BLaER1 treated with 17β-estradiol and CSF1 and Interleukin-3, amounts not matched to agents 10 nM and 100 nM (cell line): Measurements from ENCODE around the gene UBAC1.
A peak's percentile ranks its signal among the peaks of the same experiment; 100 is the strongest.

Experiments used
- H3K27ac ChIP-seq, 11 experiments: shearing (Covaris generic); formaldehyde crosslinking; 2 replicates each; pipeline ENCODE4 v1.8.1; 2022
- H3K27me3 ChIP-seq, 11 experiments: shearing (Covaris generic); formaldehyde crosslinking; 2 replicates each; pipeline ENCODE4 v1.8.1; 2022
- H3K36me3 ChIP-seq, 11 experiments: shearing (Covaris generic); formaldehyde crosslinking; 2 replicates each; pipeline ENCODE4 v1.8.1; 2022
- H3K4me1 ChIP-seq, 10 experiments: shearing (Covaris generic); formaldehyde crosslinking; 2 replicates each; pipeline ENCODE4 v1.8.1; 2022
- H3K4me2 ChIP-seq, 11 experiments: shearing (Covaris generic); formaldehyde crosslinking; 2 replicates each; pipeline ENCODE4 v1.8.1; 2022
- H3K4me3 ChIP-seq, 10 experiments: shearing (Covaris generic); formaldehyde crosslinking; 2 replicates each; pipeline ENCODE4 v1.8.1; 2022
- H3K9ac ChIP-seq, 11 experiments: shearing (Covaris generic); formaldehyde crosslinking; 2 replicates each; pipeline ENCODE4 v1.8.1; 2022
- H3K9me3 ChIP-seq, 11 experiments: shearing (Covaris generic); formaldehyde crosslinking; replicated peaks in 1 of 11; 2 replicates each; pipeline ENCODE4 v1.8.1; 2022
- H4K20me1 ChIP-seq, 11 experiments: shearing (Covaris generic); formaldehyde crosslinking; 2 replicates each; pipeline ENCODE4 v1.8.1; 2022
- Cebpa-rat ChIP-seq, 11 experiments: shearing (Covaris generic); IDR thresholded peaks; 2 replicates each; pipeline ENCODE4 v1.8.1; 2022

The UBAC1 gene

GRCh38 chr9:135976944-135977343 lies 15.8 kb upstream of the UBAC1 start:
- no peak for TF ChIP-seq Cebpa-rat (IDR thresholded peaks at IDR 0.05)
- peak overlapping the region in 2 of 11 experiments; percentile 16 to 20; a peak in 1 of 22 replicates for H3K9ac ChIP-seq

DNA sequence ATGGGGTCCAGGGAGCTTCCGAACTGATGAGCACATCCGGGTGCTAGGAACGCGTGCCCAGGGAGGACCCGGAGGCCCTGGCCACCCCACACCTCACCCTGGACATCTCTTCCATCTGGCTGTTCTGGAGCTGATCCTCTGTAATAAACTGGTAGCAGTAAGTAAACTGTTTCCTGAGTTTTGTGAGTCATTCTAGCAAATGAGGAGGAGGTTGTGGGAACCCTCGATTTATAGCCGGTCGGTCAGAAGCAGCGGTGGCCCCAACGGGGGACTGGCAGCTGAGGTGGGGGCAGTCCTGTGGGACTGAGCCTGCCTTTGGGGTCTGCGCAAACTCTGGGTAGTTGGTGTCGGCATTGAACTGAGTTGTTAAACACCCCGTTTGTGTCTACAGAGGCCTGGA lies 15.4 kb upstream of the UBAC1 start:
- no peaks in the 10 kb centered on the region for H3K36me3 ChIP-seq
- no peak overlapping the region for H3K27ac ChIP-seq
- peak overlapping the region in 2 of 11 experiments; percentile 16 to 20; a peak in 1 of 22 replicates for H3K9ac ChIP-seq

More at GRCh38 chr9:135976944-135977343, 15.8 kb upstream of the UBAC1 start:
- H3K4me2 ChIP-seq: peak overlapping the region; percentile 40 to 75 (median 62)
- H3K27me3 ChIP-seq: no peaks in the 10 kb centered on the region
- H3K36me3 ChIP-seq: no peaks in the 10 kb centered on the region
- H3K9me3 ChIP-seq: no peaks in the 10 kb centered on the region
- H3K27ac ChIP-seq: no peak overlapping the region
- H3K4me1 ChIP-seq: peaks cover 48 to 77% (median 69%) of the 10 kb centered on the region in 10 experiments
- H3K4me3 ChIP-seq: no peak overlapping the region
- peaks cover 0 to 5% (median 0%) of the 10 kb centered on the region in 11 experiments; a peak in 2 of 22 replicates for H4K20me1 ChIP-seq

DNA sequence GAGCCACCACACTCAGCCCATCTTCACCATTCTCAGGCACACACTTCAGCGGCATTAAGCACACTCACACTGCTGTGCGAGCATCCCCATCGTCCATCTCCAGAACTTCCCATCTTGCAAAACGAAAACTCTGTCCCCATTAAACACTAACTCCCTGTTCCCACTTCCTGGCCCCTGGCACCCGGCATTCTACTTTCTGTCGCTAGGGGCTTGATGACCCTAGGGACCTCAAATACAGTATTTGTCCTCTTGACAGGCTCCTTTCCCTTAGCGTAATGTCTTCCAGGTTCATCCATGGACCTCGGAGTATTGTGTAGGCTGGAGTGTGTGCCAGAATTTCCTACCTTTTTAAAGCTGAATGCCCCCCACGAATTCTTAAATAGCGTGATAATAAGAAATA lies 14.7 kb upstream of the UBAC1 start:
- no peaks in the 10 kb centered on the region for H3K36me3 ChIP-seq
- no peaks in the 10 kb centered on the region for H3K27me3 ChIP-seq
- no peak overlapping the region for H3K9ac ChIP-seq
- no peak overlapping the region for H3K27ac ChIP-seq
- H3K4me3 ChIP-seq: no peak overlapping the region
- TF ChIP-seq Cebpa-rat (IDR thresholded peaks at IDR 0.05): no peak
- H3K4me1 ChIP-seq: peaks cover 48 to 72% (median 65%) of the 10 kb centered on the region in 10 experiments
- no peaks in the 10 kb centered on the region for H3K9me3 ChIP-seq
- H3K4me2 ChIP-seq: peak overlapping the region in 4 of 11 experiments; percentile 40 to 62 (median 62); a peak in 5 of 22 replicates
- peaks cover 0 to 5% (median 0%) of the 10 kb centered on the region in 11 experiments; a peak in 2 of 22 replicates for H4K20me1 ChIP-seq

More for the DNA sequence above, 15.4 kb upstream of the UBAC1 start:
- peaks cover 0 to 5% (median 0%) of the 10 kb centered on the region in 11 experiments; a peak in 2 of 22 replicates for H4K20me1 ChIP-seq
- H3K4me1 ChIP-seq: peaks cover 48 to 77% (median 69%) of the 10 kb centered on the region in 10 experiments
- H3K4me2 ChIP-seq: peak overlapping the region; percentile 40 to 75 (median 62)
- no peaks in the 10 kb centered on the region for H3K9me3 ChIP-seq
- no peak for TF ChIP-seq Cebpa-rat (IDR thresholded peaks at IDR 0.05)
- no peak overlapping the region for H3K4me3 ChIP-seq
- no peaks in the 10 kb centered on the region for H3K27me3 ChIP-seq

DNA sequence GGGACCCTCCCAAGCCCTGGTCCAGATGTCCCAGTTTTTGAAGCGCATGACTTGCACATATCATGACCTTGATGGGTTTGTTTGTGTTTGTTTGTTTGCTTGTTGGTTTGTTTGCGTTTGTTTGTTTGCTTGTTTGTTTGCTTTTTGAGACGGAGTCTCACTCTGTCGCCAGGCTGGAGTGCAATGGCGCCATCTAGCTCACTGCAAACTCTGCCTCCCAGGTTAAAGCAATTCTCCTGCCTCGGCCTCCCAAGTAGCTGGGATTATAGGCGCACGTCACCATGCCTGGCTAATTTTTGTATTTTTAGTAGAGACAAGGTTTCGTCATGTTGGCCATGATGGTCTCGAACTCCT lies 13.0 kb upstream of the UBAC1 start:
- Histone ChIP-seq H3K4me3 (no peak overlapping the region), H3K9ac (0 out of 22 replicates have a peak overlapping the region, but pooled peaks of 1 of the 11 experiments have one; percentile 19), H4K20me1 (peaks cover 0 to 5% (median 0%) of the 10 kb centered on the region in 11 experiments; a peak in 2 of 22 replicates), H3K36me3 (no peaks in the 10 kb centered on the region), H3K27me3 (no peaks in the 10 kb centered on the region; a peak in 1 of 22 replicates), H3K4me2 (peak overlapping the region; percentile 54 to 86 (median 74)), H3K9me3 (no peaks in the 10 kb centered on the region), H3K4me1 (peaks cover 52 to 67% (median 57%) of the 10 kb centered on the region in 10 experiments), H3K27ac (no peak overlapping the region)
- no peak for TF ChIP-seq Cebpa-rat (IDR thresholded peaks at IDR 0.05)

DNA sequence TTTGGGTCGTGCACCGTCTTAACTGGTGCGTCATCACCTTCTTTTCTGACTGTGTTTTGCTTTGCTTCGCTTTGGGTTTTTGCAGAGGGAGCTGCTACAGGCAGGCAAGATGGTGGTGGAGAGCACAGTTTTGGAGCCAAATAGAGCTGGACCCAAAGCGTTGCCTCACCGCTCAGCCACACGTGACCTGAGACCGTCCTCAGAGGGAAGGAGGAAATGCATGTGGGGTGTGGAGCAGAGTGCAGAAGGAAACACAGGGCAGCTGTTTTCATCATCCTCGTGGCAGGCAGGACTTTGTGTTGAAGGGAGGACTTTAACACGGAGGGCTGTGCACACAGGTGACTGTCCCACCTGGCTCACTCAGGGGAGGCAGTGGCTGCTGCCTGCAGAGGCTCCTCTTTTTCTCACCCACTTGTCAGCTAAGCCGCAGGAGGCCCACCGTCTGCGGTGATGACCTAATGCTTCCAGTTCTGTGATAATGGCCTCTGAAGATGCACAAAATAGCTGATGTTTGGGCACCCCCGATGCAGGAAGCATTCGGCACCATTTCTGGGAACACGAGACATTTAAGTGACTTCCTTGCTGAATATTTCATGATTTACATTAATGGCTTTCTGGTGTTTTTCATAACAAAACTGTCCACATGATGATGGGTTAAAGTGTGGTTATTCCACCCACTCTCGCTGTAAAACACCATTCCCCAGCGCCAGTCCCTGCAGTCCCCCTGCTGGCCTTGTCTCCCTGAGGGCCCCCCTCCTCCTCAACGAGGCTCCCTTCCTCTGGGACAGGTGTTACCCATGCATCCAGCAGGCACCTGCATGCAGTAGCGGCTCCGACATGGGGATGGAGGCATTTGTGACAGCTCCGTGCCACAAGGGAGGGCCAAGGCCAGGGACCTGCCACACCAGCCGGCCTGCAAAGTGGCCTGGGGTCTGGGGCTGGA lies 12.4 kb upstream of the UBAC1 start:
- H3K9me3 ChIP-seq: no peaks in the 10 kb centered on the region
- no peaks in the 10 kb centered on the region for H3K36me3 ChIP-seq
- no peak overlapping the region for H3K4me3 ChIP-seq
- no peaks in the 10 kb centered on the region; a peak in 1 of 22 replicates for H3K27me3 ChIP-seq
- peak overlapping the region; percentile 54 to 86 (median 74) for H3K4me2 ChIP-seq
- H3K27ac ChIP-seq: no peak overlapping the region
- TF ChIP-seq Cebpa-rat (IDR thresholded peaks at IDR 0.05): no peak
- peaks cover 52 to 67% (median 57%) of the 10 kb centered on the region in 10 experiments for H3K4me1 ChIP-seq
- H4K20me1 ChIP-seq: peaks cover 0 to 1% (median 0%) of the 10 kb centered on the region in 11 experiments; a peak in 2 of 22 replicates
- H3K9ac ChIP-seq: 0 out of 22 replicates have a peak overlapping the region, but pooled peaks of 1 of the 11 experiments have one; percentile 19

GRCh38 chr9:135971892-135972291 lies 10.7 kb upstream of the UBAC1 start:
- Histone ChIP-seq H3K4me3 (no peak overlapping the region), H3K4me2 (no peak overlapping the region), H3K27ac (no peak overlapping the region), H3K9me3 (no peaks in the 10 kb centered on the region), H3K36me3 (no peaks in the 10 kb centered on the region), H3K9ac (no peak overlapping the region), H3K27me3 (no peaks in the 10 kb centered on the region; a peak in 1 of 22 replicates), H4K20me1 (no peaks in the 10 kb centered on the region; a peak in 1 of 22 replicates), H3K4me1 (peaks cover 62 to 73% (median 66%) of the 10 kb centered on the region in 10 experiments)
- TF ChIP-seq Cebpa-rat (IDR thresholded peaks at IDR 0.05): no peak

GRCh38 chr9:135971111-135971766 lies 10.1 kb upstream of the UBAC1 start:
- Histone ChIP-seq H3K27ac (no peak overlapping the region), H4K20me1 (no peaks in the 10 kb centered on the region; a peak in 1 of 22 replicates)

DNA sequence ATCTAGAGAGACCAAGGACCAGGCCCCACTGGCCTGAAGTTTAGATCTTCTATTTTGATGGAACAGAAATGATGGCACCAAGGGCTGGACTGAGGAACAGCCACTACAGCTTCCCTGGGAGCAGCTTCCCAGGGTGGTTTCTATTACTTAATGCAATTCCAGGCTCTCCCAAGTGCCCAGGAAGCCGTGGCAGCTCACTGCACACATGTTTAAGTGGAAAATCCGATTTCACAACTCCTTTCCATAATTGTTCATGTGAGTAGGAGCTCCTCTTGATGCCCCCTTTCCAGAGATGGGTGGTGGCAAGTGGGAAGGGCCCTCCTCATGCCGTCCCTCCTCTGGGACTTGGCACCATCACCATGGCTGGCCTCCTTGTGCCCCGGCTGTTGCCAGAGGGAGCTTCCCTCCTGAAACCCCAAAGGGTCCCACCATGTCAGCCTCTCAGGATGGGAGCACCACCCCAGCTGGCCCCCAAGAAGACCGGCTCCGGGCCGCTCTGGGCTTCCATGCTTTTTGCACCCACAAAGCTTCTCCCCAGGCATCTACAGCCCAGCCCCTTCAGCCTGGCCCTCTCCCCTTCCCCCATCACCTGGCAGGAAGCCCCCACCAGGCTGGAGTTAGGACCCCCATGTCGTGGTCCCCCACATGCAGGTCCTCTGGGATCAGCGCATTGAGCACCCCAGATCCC lies 9.1 kb upstream of the UBAC1 start:
- H3K36me3 ChIP-seq: no peaks in the 10 kb centered on the region
- H3K4me2 ChIP-seq: peak overlapping the region in 7 of 11 experiments; percentile 79 to 96 (median 86); a peak in 11 of 22 replicates
- no peak overlapping the region for H3K27ac ChIP-seq
- H3K9me3 ChIP-seq: no peaks in the 10 kb centered on the region
- H3K4me3 ChIP-seq: no peak overlapping the region
- H3K27me3 ChIP-seq: no peaks in the 10 kb centered on the region; a peak in 1 of 22 replicates
- peaks cover 59 to 72% (median 66%) of the 10 kb centered on the region in 10 experiments for H3K4me1 ChIP-seq
- no peaks in the 10 kb centered on the region; a peak in 1 of 22 replicates for H4K20me1 ChIP-seq
- no peak for TF ChIP-seq Cebpa-rat (IDR thresholded peaks at IDR 0.05)
- H3K9ac ChIP-seq: no peak overlapping the region

More at GRCh38 chr9:135971111-135971766, 10.1 kb upstream of the UBAC1 start:
- H3K9me3 ChIP-seq: no peaks in the 10 kb centered on the region
- H3K4me1 ChIP-seq: peaks cover 62 to 72% (median 66%) of the 10 kb centered on the region in 10 experiments
- no peak for TF ChIP-seq Cebpa-rat (IDR thresholded peaks at IDR 0.05)
- H3K27me3 ChIP-seq: no peaks in the 10 kb centered on the region; a peak in 1 of 22 replicates
- no peak overlapping the region for H3K4me3 ChIP-seq
- no peaks in the 10 kb centered on the region for H3K36me3 ChIP-seq
- H3K4me2 ChIP-seq: no peak overlapping the region
- no peak overlapping the region for H3K9ac ChIP-seq
